K562 (cell line): ENCODE measurements around the gene LTK. TPM values are rescaled to one million over a fixed set of nuclear protein-coding genes. Genes with fewer than 3 reads are reported as not detected.

Experiments used
- ATAC-seq: fragments of 200-7000 bp; cut with Tn5 transposase; 3 replicates; pipeline ENCODE4 v1.9.1; 2020; ENCODE audit warnings: moderate library complexity
- BruUV-seq: library from RNA; stranded (reverse); fragments of 400-500 nt; replicated peaks from 2 replicates; lab custom pipeline; 2021; lab: Mats Ljungman, UMichigan
- CTCF ChIA-PET: fragments of 300-600 bp; formaldehyde crosslinking; extraction: SDS; loops from one replicate; lab custom pipeline; 2021; ENCODE audit warnings: low intra/inter-chr PET ratio; lab: Yijun Ruan, JAX
- POLR2A ChIA-PET: fragments of 300-600, 350-650 bp; sonication (Branson Sonifier 250); formaldehyde crosslinking; extraction: SDS; loops from one replicate; lab custom pipeline; 2021; ENCODE audit warnings: antibody characterized with exemption, inconsistent platforms; lab: Yijun Ruan, JAX
- DNase-seq, 4 experiments: peaks; one replicate each; pipeline versions ENCODE4 v3.0.0 to v3.0.0-alpha.2; 2011 to 2018; ENCODE audit warnings: low spot score in 3 of 4, mixed read lengths in 3 of 4; ENCODE audit errors: extremely low read depth in 1 of 4
- FAIRE-seq: peaks from 2 replicates; lab custom pipeline; 2011; peaks lifted over from hg19 to GRCh38; lab: Jason Lieb, UNC
- H2AFZ ChIP-seq: 2 replicates; pipeline ENCODE4 v1.6.0; 2011; ENCODE audit warnings: low read depth, low read length, control low read depth, inconsistent platforms
- H3K27ac ChIP-seq: fragments of 200-600 bp; 3 replicates; pipeline ENCODE4 v1.8.0; 2011; ENCODE audit warnings: low read depth, mild to moderate bottlenecking, control low read depth, inconsistent platforms, low read length, moderate library complexity, mixed read lengths; ENCODE audit errors: extremely low read depth
- H3K27me3 ChIP-seq, 2 experiments: fragments of 300-600 bp in 1 of 2; 2 replicates in 1 of 2; 3 replicates in 1 of 2; pipeline versions ENCODE4 v1.6.0 to v1.8.0; 2011; ENCODE audit warnings: inconsistent platforms in 2 of 2, low read length in 2 of 2, mild to moderate bottlenecking in 1 of 2, mixed read lengths in 1 of 2, moderate library complexity in 1 of 2; ENCODE audit not compliant: control insufficient read depth in 2 of 2, insufficient read depth in 2 of 2
- H3K36me3 ChIP-seq: fragments of 300-600 bp; 3 replicates; pipeline ENCODE4 v1.8.0; 2011; ENCODE audit warnings: mild to moderate bottlenecking, low read length, inconsistent platforms; ENCODE audit not compliant: control insufficient read depth, insufficient read depth
- H3K4me1 ChIP-seq, 2 experiments: fragments of 200-600 bp in 1 of 2; replicated peaks in 1 of 2; 2 replicates in 1 of 2; 3 replicates in 1 of 2; pipeline versions ENCODE4 v1.5.1 to v1.8.0; 2011; ENCODE audit warnings: inconsistent platforms in 2 of 2, low read length in 2 of 2, mild to moderate bottlenecking in 1 of 2, mixed read lengths in 1 of 2, moderate library complexity in 1 of 2; ENCODE audit not compliant: control insufficient read depth in 2 of 2, insufficient read depth in 2 of 2
- H3K4me2 ChIP-seq: 2 replicates; pipeline ENCODE4 v1.6.1; 2011; ENCODE audit warnings: low read length, control low read depth, inconsistent platforms, mixed read lengths; ENCODE audit not compliant: insufficient read depth
- H3K4me3 ChIP-seq: fragments of 200-600 bp; sonication (generic), shearing (Covaris generic); 2 replicates; pipeline ENCODE4 v1.5.1; 2016; ENCODE audit warnings: control low read depth, inconsistent platforms
- H3K79me2 ChIP-seq: fragments of 200-600 bp; 3 replicates; pipeline ENCODE4 v1.8.0; 2011; ENCODE audit warnings: low read length, inconsistent platforms; ENCODE audit not compliant: control insufficient read depth, insufficient read depth
- H3K9ac ChIP-seq, 2 experiments: 2 replicates each; pipeline versions ENCODE4 v1.6.0 to v1.6.1; 2011; ENCODE audit warnings: low read depth in 2 of 2, low read length in 2 of 2, control low read depth in 1 of 2, inconsistent platforms in 1 of 2, mild to moderate bottlenecking in 1 of 2, mixed read lengths in 1 of 2; ENCODE audit not compliant: insufficient read depth in 1 of 2
- H3K9me1 ChIP-seq: one replicate; pipeline ENCODE4 v1.6.0; 2011; ENCODE audit warnings: inconsistent platforms, mild to moderate bottlenecking, low read length, moderate library complexity; ENCODE audit not compliant: control insufficient read depth, insufficient read depth
- H3K9me3 ChIP-seq: replicated peaks from 2 replicates; pipeline ENCODE4 v1.5.1; 2011; ENCODE audit warnings: low read depth, low read length, inconsistent platforms; ENCODE audit not compliant: control insufficient read depth, insufficient read depth
- H4K20me1 ChIP-seq: replicated peaks from 2 replicates; pipeline ENCODE4 v1.6.1; 2011; ENCODE audit warnings: low read length, inconsistent platforms, mixed read lengths; ENCODE audit not compliant: control insufficient read depth, insufficient read depth
- CHCHD3 ChIP-seq: fragments of 250-450 bp; sonication (Bioruptor Pico); IDR thresholded peaks from 2 replicates; pipeline ENCODE4 v2.1.2; 2022; ENCODE audit warnings: mild to moderate bottlenecking
- ETS2 ChIP-seq: IDR thresholded peaks from 2 replicates; pipeline ENCODE4 v1.6.1; 2016; ENCODE audit warnings: borderline replicate concordance, missing genetic modification characterization, mild to moderate bottlenecking, moderate library complexity, missing compliant biosample characterization; ENCODE audit not compliant: poor library complexity, severe bottlenecking
- NFYB ChIP-seq: IDR thresholded peaks from 2 replicates; pipeline ENCODE4 v1.6.1; 2011; ENCODE audit warnings: mild to moderate bottlenecking, moderate library complexity; ENCODE audit not compliant: insufficient read length; ENCODE audit errors: extremely low read depth
- PATZ1 ChIP-seq: fragments of 250-450 bp; sonication (Bioruptor Pico); IDR thresholded peaks from 2 replicates; pipeline ENCODE4 v1.5.0; 2020; ENCODE audit warnings: mild to moderate bottlenecking, borderline replicate concordance
- POLR2G ChIP-seq: fragments of 200-400 bp; formaldehyde crosslinking; IDR thresholded peaks from 2 replicates; pipeline ENCODE4 v1.6.1; 2017; ENCODE audit warnings: low read depth, mild to moderate bottlenecking, antibody characterized with exemption, low read length, moderate library complexity
- TOE1 ChIP-seq, 2 experiments: fragments of 450-650 bp in 1 of 2; sonication (generic) in 1 of 2; formaldehyde crosslinking in 1 of 2; IDR thresholded peaks; 2 replicates each; pipeline versions ENCODE4 v1.7.1 to v1.8.0; 2016 to 2022; ENCODE audit warnings: borderline replicate concordance in 2 of 2, mild to moderate bottlenecking in 2 of 2, antibody characterized with exemption in 1 of 2, inconsistent platforms in 1 of 2, low read depth in 1 of 2, missing genetic modification reagents in 1 of 2, moderate library complexity in 1 of 2
- WGBS: fragments of 100-300 bp; shearing (Covaris generic); methylation state at CpG from one replicate; pipeline ENCODE4 v1.1.6; 2016; ENCODE audit warnings: low coverage, mixed read lengths; ENCODE audit not compliant: insufficient coverage; ENCODE audit errors: missing lambda C conversion rate; 5-methylcytosine and 5-hydroxymethylcytosine counted together
- in situ Hi-C: fragments of 300-500 bp; cut with MboI; formaldehyde crosslinking; loops from 4 replicates; pipeline ENCODE4 v1.15.0; 2018; ENCODE audit warnings: inconsistent platforms, mixed read lengths
- intact Hi-C: fragments of 100-400 bp; cut with micrococcal nuclease; formaldehyde crosslinking; loops from 2 replicates; pipeline ENCODE4 v1.14.2; 2022
- polyA plus RNA-seq, 8 experiments: library from polyadenylated mRNA; depleted of rRNA in 4 of 8; stranded (reverse) in 5 of 8; unstranded in 3 of 8; fragments of >200 nt; fragmentation: Nextera tagmentation in 2 of 8; fragmentation: Illumina TruSeq in 1 of 8; extraction: Ambion mirVana in 2 of 8; extraction: Trizol in 1 of 8; gene quantifications; 2 replicates each; pipeline versions ENCODE4 v1.2.1 to v1.2.3, GENCODE V29; 2011 to 2014; ENCODE audit warnings: inconsistent platforms in 1 of 8, missing spikeins in 1 of 8
- total RNA-seq, 7 experiments: library from RNA; depleted of rRNA in 6 of 7; stranded (reverse); fragments of >200 nt in 6 of 7; fragmentation: Illumina TruSeq in 2 of 7; extraction: Trizol in 2 of 7; gene quantifications; 2 replicates each; pipeline versions ENCODE4 v1.2.1 to v1.2.3, GENCODE V29; 2011 to 2021; ENCODE audit warnings: low replicate concordance in 1 of 7
- TF ChIP-seq, protein P1 (sequence below): sonication (generic); formaldehyde crosslinking; IDR thresholded peaks from 2 replicates; pipeline ENCODE4 v1.8.1; 2023; ENCODE audit warnings: mild to moderate bottlenecking, missing genetic modification reagents

LTK gene
- total and polyA plus RNA-seq, 9 of the 15 experiments (the other 6 are each of a cell fraction or from before 2014, with no cell fraction given): 0.25 to 4.4 (median 1.8) TPM

DNA sequence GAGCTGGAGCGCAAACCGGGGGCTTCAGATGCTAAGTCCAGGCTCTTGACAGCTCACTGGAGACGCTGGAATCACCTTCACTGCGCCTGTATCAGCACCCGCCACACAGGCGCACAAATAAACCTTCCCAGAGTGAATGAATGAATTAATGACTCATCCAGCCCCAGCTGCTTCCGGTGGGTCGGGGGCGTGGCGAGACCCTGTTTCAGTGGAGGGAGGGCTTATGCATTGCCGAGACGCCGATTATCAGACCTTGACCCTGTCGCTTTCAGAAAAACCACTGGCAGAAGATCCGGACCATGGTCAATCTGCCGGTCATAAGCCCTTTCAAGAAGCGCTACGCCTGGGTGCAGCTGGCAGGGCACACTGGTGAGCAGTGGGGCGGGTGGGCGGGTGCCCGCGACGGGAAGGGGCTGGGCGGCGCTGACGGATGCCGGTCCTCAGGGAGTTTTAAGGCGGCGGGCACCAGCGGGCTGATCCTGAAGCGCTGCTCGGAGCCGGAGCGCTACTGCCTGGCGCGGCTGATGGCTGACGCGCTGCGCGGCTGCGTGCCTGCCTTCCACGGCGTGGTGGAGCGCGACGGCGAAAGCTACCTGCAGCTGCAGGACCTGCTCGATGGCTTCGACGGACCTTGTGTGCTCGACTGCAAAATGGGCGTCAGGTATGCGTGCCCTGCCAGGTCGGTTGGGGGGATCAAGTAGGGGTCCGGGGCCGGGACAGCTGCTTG, 12.3 kb downstream of the LTK start:
- no peak for FAIRE-seq
- Histone ChIP-seq H3K36me3 (peaks cover 30% of the 10 kb centered on the region; the same call in 2 of the 3 replicates), H3K27me3 (no peaks in the 10 kb centered on the region), H3K9ac (no peak overlapping the region), H3K9me3 (no peaks in the 10 kb centered on the region), H3K9me1 (no peaks in the 10 kb centered on the region), H2AFZ (no peak overlapping the region), H3K79me2 (peaks cover 11% of the 10 kb centered on the region), H4K20me1 (no peaks in the 10 kb centered on the region), H3K4me2 (no peak overlapping the region), H3K4me3 (no peak overlapping the region), H3K4me1 (peaks cover under 1 to 6% of the 10 kb centered on the region in 2 experiments; a peak in 3 of 5 replicates), H3K27ac (no peak overlapping the region)
- BruUV-seq: no TSS peak
- no peak for DNase-seq
- in situ Hi-C loops (no loop called here), intact Hi-C loops (no loop called here)
- ChIA-PET CTCF (no interaction called here), POLR2A (interaction anchor here (0.5 kb wide), 1 partner anchor 60 kb away, joined by 3 read pairs; no protein-coding TSS in a partner anchor)
- 91% methylated on average over 28 of the region's 56 CpGs for WGBS
- no peak for ATAC-seq
- TF ChIP-seq POLR2G: 0 out of 2 replicates have a peak, but pooled peaks have one; percentile 6
- TF ChIP-seq ETS2 (tag): no peak
- no peak for TF ChIP-seq TOE1 (IDR thresholded peaks at IDR 0.05; ENCODE audit: borderline replicate concordance)
- TF ChIP-seq TOE1 (CRISPR knock-in tag; IDR thresholded peaks at IDR 0.05; ENCODE audit: borderline replicate concordance, low read depth): no peak
- no peak for TF ChIP-seq PATZ1
- no peak for TF ChIP-seq CHCHD3
- TF ChIP-seq, protein P1, sequence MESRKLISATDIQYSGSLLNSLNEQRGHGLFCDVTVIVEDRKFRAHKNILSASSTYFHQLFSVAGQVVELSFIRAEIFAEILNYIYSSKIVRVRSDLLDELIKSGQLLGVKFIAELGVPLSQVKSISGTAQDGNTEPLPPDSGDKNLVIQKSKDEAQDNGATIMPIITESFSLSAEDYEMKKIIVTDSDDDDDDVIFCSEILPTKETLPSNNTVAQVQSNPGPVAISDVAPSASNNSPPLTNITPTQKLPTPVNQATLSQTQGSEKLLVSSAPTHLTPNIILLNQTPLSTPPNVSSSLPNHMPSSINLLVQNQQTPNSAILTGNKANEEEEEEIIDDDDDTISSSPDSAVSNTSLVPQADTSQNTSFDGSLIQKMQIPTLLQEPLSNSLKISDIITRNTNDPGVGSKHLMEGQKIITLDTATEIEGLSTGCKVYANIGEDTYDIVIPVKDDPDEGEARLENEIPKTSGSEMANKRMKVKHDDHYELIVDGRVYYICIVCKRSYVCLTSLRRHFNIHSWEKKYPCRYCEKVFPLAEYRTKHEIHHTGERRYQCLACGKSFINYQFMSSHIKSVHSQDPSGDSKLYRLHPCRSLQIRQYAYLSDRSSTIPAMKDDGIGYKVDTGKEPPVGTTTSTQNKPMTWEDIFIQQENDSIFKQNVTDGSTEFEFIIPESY (CRISPR knock-in tag): peak; percentile 12; the same call in 1 of the 2 replicates
- TF ChIP-seq NFYB: no peak
